GM18511 (cell line): ENCODE measurements around the gene PDE7B.
"Not testable (repeated sequence)": the region's sequence is repeated elsewhere in the genome, so short reads cannot be mapped to it uniquely, and the experiment has no call there.

ENCODE experiments used
- ATAC-seq: cut with Tn5 transposase; IDR thresholded peaks from one replicate; pipeline ENCODE4 v1.9.1; 2021; ENCODE audit warnings: mild to moderate bottlenecking, moderate library complexity; ENCODE audit not compliant: unreplicated experiment

The PDE7B gene

DNA sequence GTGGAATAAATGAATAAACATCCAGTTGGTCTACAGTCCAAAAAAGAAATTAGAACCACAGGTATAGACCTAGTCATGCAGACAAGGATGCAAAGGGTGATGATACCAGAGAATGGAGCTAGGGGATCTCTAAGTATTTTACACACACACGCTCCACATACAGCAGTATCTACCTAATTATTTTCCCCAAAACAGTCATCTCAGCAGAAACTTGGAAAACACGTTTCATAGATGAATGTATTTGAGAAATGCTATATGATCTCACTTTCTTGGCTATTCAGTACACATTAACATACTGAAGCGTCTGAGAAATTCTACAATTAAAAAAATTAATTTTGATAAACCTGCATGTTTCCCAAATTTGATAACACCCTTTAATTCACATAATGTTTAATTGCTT, 243.3 kb downstream of the PDE7B start:
- ATAC-seq: no peak

DNA sequence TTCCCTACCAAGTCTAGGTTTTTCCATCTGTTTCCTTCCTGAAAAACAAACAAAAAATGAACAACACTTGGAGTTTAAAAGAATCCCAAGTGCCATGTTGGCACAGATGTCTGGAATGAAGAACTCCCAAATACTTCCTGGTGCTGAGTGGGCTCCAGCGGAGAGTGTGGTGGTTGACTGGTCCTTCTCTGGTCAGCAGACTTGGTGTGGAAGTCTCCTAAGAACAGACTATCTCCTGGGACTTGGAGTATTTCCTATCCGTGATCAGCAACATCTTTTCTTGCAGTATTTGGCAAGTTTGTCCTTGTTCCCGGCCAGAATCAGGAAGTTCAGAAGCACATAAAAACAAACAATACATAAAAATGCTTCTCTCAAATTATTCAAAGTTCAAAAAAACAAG, 244.5 kb downstream of the PDE7B start:
- ATAC-seq: no peak

DNA sequence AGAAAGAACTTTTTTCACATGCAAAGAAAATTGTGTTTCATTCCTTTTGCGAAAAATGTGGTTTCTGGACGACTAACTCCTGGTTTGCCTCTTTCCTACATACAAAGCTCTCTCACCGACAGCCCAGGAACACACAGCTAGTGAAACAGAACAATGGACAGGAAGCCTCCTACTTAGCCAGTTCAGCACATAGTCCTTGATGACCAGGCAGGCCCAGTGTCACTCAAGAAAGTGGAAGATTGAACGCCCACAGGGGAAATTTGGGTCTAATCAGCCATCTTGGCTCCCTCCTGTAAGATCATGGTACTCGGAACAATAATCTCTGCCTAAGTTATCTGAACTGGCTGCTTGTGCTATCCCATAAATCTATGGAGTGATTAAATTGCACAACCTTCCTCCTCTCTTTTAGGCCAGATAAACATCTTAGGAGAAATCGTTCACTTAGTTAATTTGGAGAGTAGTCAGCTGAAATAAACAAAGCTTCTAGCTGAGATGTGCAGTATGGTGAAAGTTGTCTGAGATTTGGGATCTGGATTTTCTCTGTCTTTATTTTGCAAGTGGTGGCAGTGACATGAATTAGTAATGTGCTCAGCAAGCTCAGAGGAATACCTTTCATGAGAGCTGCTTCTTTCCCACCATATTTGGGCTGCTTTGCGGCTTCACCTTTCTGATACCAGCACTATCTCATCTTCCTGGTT, 251.6 kb downstream of the PDE7B start:
- no peak for ATAC-seq

GRCh38 chr6:136103763-136104311, 252.3 kb downstream of the PDE7B start:
- no peak for ATAC-seq

GRCh38 chr6:136104556-136104955, 253.1 kb downstream of the PDE7B start:
- no peak for ATAC-seq

GRCh38 chr6:136105797-136106196, 254.3 kb downstream of the PDE7B start:
- ATAC-seq: not testable (repeated sequence)

GRCh38 chr6:136108361-136108945, 257.0 kb downstream of the PDE7B start:
- ATAC-seq: no peak

DNA sequence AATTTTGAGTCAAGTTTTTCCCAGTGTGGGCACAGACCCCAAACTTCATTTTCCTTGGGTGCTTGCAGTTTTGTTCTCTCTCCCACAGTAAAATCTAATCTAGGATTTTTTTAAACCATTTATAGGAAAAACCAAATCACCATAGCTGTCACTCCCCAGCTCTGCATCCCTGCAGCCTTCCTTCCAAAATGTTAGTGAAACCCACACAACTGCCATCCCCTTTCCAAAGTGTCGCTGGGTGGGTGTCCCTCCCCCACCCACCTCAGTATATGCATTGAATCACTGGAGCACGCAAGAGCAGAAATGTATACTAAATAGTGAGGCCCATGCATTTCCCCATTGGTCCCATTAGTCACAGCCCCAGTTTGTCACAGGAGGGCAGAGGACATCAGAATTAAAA, 260.3 kb downstream of the PDE7B start:
- ATAC-seq: no peak

- no peak for ATAC-seq
Observed at GRCh38 chr6:136112262-136112661, 260.8 kb downstream of the PDE7B start.

DNA sequence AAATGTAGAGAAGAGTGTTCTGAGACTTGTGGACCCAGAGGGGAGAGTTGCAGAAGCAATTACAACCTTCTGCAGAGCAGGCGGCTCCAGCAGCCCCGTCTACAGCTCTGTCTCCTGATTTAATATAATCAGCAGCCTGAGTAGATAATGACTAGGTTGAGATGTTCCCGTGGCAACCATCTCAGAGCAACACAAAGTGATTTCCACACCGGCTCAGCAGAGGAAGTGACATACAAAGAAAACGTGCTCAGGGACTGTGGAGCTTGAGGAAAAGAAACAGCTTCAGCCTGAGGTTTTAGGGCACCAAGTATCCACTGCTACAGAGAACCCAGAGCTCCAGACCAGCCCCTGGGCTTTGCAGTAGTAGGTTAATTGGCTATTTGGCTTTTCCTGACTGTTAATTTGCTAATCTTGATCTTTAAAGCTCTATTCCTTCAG, 262.3 kb downstream of the PDE7B start:
- no peak for ATAC-seq

- ATAC-seq: no peak
Observed at GRCh38 chr6:136114661-136115060, 263.2 kb downstream of the PDE7B start.

GRCh38 chr6:136115941-136116340, 264.4 kb downstream of the PDE7B start:
- ATAC-seq: no peak

- no peak for ATAC-seq
Observed at GRCh38 chr6:136117081-136117480, 265.6 kb downstream of the PDE7B start.

DNA sequence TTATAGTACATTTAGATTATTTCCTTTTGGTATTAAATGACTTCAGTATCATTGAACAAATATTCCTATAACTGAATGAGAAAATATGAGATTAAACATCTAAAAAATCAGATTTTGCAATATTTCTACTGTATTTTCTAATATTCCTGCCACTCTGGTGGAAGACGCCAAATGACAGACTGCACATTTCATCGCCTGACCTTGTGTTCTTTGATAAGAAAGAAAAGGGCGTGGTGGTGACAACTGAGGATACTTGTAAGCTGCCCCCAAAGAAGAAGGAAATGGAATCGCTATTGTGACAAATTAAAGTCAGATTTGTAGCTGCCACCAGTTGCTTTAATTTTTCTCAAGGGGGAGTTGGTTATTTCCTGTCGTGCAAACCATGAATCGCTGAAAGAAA, 267.3 kb downstream of the PDE7B start:
- no peak for ATAC-seq

DNA sequence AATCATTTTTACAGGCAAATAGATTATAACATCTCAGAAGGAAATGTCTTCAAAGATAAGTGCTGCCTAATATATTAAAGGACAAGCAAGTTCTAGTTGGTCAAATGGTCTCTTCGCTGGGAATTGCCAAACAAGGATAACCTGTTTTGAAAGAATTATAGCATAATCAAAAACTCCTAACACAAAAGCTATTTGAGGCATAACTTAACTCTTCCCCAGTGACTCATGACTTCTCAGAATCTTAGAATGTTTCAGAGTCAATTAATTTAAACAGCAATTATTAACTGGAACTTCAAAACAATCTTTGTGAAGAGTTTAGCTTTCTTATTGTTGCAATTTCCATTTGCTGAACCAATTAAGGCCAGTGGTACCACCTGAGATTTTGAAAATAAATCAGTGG, 272.0 kb downstream of the PDE7B start:
- no peak for ATAC-seq

DNA sequence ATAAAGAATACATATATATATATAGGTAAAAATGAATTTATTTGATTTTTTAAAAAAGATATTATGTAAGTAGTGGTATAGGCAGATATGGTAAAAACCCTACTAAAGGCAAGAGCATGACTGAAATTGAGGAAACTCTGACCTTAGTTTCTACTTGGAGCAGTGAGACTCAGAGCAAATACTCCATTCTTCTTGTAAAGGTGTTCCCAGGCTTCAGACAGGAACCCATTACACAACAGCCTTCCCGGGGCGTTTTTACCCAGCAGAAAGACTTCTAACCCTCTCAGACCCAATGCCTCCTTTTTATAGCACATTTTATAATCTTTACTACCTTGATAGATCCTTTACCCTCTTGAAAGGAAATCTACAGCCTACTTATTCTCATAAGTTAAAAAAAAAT, 274.1 kb downstream of the PDE7B start:
- ATAC-seq: no peak

DNA sequence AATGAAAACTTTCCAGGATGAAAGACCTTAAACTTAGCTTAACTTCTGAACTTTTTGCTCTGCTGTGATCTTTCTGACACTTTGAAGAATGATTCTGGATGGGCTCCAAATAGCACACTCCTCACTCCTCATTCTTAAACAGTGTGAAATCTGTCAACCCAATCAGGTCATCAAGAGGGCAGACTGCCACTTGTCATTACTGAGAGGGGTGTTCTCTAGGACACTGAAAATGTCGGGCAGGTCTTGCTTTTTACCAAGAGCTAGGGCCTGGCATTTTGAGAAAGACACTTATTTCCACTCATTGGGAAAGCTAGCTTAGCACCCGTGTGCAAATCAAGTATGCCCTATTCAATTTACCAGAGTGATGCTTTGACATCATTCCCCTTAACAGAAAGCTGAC, 276.4 kb downstream of the PDE7B start:
- no peak for ATAC-seq

GRCh38 chr6:136129365-136129764, 277.9 kb downstream of the PDE7B start:
- ATAC-seq: no peak

DNA sequence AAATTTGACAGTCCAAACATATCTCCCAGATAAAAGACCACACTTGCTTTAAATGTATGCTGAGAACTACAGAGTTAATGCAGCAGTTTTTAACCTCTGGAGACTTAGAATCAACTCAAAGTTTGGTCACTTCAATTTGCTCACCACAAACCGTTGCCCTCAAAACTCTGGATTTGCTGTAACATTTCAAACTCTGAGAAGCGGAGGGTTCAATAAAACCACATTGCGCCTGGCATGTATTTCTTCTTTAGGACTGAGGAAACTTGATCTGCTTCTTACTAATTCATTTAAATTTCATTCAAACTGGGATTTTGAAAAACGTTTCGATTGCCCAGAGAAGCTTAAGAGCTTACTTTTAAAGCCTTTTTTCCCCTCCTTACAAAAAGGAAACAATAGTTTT, 282.8 kb downstream of the PDE7B start:
- ATAC-seq: no peak

DNA sequence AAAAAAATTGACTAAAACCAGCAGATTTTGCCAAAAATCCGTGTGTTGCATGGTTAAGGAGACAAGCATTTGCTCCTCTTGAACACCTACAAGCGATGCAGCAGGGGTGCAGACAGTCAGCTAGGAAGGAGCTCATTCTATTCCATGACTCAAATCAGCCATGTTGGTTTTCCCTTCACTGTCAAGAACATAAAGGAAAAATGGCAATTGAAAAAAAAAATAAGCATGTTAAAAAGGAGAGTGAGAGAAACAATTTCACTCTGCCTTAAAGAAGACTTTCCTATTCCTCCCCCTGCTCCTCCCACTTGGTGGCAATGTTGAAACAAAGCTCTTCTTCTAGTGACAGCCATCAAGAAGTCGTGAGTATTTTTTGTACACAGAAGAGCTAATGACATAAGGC, 283.2 kb downstream of the PDE7B start:
- ATAC-seq: no peak

DNA sequence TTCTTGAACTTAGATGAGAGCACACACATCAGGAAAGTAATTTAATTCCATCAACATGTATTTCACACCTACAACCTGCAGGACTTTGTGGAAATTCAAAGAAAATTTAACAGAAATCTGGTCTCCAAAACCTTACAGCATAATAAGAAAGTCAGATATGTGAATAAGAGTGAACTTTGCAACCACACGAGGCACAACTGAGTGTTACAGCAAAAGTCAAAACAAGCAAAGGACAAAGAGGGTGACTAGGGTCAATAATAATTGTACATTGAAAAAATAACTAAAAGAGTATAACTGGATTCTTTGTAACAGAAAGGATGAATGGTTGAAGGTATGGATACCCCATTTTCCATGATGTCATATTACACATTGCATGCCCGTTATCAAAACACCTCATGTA, 284.8 kb downstream of the PDE7B start:
- no peak for ATAC-seq

- ATAC-seq: no peak
Observed at GRCh38 chr6:136137008-136137692, 285.6 kb downstream of the PDE7B start.
